HG02840 (cell line): ENCODE results near the gene MALT1.
"Not testable (repeated sequence)": the region's sequence is repeated elsewhere in the genome, so short reads cannot be mapped to it uniquely, and the experiment has no call there.

Experiments
- ATAC-seq: cut with Tn5 transposase; IDR thresholded peaks from one replicate; pipeline ENCODE4 v1.9.1; 2021; ENCODE audit warnings: mild to moderate bottlenecking, moderate library complexity, moderate number of reproducible peaks; ENCODE audit not compliant: unreplicated experiment, low FRiP score

Gene MALT1

DNA sequence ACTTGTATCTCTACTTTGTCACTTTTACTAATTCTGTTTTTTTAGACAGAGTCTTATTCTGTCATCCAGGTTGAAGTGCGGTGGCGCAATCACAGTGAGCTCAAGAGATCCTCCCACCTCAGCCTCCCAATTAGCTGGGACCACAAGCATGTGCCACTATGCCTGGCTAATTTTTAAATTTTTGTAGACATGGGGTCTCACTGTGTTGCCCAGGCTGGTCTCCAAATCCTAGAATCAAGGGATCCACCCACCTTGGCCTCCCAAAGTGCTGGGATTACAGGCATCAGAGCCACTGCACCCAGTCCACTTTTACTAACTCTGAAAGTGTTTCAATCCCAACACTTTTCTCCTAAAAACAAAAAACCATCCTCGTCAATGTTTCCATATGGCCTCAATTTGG, 94.9 kb downstream of the MALT1 start:
- no peak for ATAC-seq

GRCh38 chr18:58766946-58767345, 95.7 kb downstream of the MALT1 start:
- no peak for ATAC-seq

DNA sequence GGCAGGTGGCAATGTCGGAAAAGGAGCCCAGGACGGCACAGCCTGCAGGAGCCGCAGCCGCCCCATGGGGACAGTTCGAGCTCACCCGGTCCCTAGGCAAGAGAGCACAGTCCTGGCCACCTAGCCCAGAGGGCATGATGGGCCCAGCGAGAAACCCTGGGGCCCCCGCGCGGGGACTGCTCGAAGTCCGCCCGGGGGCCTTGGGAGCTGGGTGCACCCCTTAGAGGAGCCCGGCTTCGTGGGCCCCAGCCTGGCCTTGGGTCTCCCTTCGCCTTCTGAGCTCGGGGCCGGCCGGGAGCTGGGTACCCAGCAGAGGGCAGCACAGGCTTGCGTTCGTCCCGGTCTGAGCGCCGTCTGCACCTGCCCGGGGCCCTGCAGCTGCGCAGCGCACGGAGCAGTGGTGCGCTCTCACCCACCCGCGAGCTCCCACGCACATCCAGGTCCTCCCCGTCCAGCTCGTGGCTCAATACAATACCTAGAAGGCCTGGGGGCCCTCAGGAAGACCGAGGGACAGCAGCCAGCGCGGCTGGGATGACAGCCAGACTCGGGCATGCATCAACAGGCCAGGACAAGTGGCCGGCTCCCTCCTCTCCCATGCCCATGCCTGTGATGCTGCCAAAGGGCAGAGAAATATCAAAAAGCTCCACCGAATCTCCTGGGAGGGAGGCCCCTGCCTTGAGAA, 97.2 kb downstream of the MALT1 start:
- no peak for ATAC-seq

GRCh38 chr18:58769321-58769720, 98.1 kb downstream of the MALT1 start:
- no peak for ATAC-seq

- no peak for ATAC-seq
Observed at GRCh38 chr18:58770601-58771000, 99.3 kb downstream of the MALT1 start.

DNA sequence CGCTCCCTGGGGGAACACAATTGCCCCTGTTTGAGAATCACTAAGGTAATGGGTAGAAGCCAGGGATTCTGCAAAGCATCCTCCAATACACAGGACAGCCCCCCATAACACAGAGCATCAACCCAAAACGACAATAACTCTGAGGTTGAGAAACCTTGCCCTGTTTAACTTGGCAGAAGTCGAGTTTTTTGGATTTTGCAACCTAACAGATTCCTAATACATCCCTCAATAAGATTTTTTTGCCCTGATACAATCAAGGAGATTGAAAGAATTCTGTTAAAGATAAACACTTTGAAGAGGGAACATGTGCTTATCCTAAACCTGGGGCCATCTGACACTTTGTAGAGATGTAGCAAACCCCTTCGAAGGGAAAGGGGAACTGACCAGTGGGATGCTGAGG, 100.9 kb downstream of the MALT1 start:
- ATAC-seq: no peak

- no peak for ATAC-seq
Observed at GRCh38 chr18:58776084-58776483, 104.8 kb downstream of the MALT1 start.

DNA sequence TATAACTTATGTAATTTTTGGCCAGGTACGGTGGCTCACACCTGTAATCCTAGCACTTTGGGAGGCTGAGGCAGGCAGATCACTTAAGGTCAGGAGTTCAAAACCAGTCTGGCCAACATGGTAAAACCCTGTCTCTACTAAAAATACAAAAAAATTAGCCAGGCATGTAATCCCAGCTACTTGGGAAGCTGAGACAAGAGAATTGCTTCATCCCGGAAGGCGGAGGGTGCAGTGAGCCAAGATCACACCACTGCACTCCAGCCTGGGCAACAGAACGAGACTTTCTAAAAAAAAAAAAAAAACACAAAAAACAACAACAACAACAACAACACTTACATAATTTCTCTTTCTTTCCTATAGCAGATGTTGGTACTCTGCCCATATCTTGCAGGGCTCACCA, 105.3 kb downstream of the MALT1 start:
- not testable (repeated sequence) for ATAC-seq

DNA sequence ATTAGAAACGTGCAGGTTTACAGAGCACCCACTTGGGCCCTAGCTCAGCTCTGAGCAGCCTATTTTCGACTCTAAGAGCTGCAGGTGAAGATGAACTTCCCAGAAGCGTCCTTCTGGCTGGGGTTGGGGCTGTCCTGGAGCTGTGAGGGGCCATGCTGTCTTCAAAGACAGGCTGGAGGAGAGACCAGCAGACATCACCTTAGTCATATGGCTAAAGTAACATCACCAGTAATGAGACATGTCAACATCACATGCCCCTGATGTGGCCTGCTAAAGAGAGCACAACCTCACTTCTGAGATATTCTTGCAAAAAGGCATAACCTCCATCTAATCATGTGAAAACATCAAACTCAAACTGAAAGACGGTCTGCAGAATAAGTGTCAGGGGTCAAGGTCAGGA, 106.2 kb downstream of the MALT1 start:
- no peak for ATAC-seq

DNA sequence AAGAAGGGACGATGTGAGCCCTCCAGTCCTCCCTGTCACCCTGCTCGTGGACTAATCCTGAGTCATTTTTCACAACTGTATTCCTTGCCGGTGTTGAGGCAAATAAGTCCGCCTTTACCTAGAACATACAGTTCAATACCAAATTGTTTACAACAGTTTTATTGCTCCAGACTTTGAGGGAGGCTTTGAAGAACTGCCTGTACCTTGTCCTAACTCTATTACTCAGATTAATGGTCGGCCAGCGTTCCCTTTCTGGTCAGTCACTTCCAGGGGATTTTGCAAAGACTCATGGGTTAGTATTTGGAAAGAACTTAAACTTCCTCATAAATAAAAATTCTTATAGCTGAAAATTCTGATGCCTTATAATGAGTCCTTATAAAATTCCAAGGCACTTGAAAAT, 108.3 kb downstream of the MALT1 start:
- ATAC-seq: no peak

GRCh38 chr18:58780045-58780444, 108.8 kb downstream of the MALT1 start:
- no peak for ATAC-seq

DNA sequence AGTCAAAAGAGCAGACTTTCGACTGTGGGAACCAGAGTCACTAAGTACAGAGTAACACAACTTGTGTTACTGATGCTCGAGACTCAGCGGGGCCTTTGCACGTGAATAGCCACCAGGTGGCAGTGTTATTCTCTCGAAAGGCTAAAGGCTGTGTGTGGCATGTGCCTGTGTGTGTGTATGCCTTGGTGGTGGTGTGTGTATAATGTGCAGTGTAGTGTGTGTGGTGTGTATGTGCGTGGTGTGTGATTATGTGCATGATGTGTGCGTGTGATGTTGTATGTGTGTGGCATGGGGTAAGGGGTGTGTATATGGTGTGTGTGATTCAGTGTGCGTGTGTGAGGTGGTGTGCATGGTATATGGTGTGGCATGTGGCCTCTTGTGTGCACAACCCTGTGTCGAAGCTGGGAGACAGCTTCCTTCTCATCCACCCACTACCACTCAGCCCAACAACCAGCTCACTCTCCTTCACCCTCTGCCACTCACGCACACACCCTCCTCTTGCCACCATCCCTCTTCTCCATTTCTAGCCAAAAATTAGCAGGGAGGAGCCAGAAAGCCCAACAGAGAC, 110.4 kb downstream of the MALT1 start:
- ATAC-seq: no peak

GRCh38 chr18:58784601-58785137, 113.4 kb downstream of the MALT1 start:
- ATAC-seq: no peak

DNA sequence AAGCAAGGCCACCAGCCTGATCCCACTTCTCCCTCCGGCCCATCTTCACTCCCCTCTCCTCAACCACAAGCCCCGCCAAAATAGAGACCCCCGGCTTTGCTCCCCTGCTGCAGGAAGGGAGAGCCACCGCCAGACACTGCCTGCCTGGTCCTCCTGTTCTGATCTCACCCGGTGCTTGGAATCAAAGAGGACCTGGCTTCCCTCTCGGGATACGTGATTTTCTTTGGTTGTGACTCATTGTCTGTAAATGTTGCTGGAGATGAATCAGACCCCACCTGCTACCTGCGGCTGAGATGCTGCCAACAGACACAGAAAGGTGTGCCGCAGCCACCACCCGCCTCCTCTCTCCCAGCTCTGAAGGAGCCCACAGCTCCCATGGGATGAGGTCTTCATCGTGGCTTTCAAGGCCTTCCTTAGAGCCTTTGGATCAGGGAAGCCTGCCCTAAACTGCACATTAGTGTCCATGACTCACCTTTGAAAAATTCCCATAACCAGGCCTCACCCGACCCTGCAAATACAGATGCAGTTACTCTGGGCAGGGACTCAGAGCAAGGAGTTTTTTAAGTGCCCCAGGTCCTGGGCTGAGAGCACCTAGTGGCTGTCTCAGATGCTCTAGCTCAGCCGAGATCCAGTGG, 114.0 kb downstream of the MALT1 start:
- ATAC-seq: no peak

DNA sequence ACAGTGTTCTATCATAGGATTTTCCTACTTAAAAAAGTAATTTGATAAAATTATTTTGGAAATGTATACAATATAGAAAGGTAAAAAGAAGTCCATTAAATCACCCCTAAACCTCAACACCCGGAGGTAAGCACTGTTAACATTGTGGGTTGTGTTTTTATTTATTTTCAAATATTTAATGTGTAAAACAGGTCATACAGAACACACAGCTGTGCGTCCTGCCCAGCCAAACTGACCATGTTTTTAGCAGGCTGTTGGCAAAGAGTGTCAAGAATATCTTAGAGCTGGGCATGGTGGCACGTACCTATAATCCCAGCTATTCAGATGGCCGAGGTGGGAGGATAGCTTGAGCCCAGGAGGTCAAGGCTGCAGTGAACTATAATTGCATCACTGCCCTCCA, 114.6 kb downstream of the MALT1 start:
- ATAC-seq: no peak

GRCh38 chr18:58787536-58788149, 116.4 kb downstream of the MALT1 start:
- no peak for ATAC-seq

DNA sequence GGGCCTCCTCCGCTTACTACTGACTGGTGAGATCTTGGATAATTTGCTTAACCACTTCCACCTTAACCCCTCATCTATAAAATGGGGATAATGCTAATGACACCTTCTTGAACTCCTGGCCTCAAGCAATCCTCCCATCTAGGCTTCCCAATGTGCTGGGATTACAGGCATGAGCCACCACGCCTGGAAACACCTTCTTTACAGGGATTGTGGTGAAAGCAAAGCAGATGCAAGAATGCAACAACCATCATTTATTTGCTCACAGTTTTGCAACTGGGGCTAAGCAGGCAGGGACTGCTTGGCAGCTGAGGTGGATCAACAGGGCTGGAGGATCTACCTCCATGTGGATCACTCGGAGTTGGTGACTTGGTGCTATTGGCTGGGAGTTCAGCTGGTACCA, 117.2 kb downstream of the MALT1 start:
- no peak for ATAC-seq

GRCh38 chr18:58788971-58789875, 118.0 kb downstream of the MALT1 start:
- no peak for ATAC-seq

DNA sequence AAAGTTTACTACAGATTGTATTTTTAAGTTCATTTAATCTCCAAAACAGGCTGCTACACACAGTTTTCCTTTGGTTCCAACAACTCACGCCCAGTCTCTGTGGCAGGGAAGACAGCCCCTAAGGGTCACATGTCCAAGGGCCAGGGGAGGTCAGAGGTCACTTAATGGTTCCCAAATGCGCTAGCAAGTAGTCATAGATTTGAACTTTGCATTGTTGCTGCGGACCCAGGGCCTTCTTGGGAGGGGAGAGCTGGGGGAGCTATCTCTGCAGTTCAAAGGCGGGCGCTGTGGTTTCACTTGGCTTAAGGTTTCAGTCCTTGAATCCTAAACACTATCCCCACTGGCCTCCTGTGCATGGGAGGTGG, 118.6 kb downstream of the MALT1 start:
- ATAC-seq: no peak

DNA sequence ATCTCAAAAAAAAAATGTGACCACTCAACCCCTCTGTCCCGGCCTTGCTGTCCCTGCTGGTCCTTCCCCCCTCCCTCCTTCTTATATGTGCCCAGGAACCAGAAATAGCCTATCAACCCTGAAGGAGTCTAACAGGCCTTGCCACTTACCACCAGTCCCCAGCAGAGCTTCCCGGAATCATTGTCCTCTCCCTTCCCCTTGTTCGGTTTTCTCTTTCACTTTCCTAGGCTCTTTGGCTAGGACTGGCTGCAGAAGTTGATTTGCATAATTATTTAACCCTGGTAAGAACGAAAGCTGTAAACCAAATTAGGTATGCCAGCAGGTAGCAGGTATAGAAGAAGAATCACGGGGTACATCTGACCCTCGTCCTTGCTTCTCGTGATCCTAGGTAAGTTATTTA, 120.8 kb downstream of the MALT1 start:
- no peak for ATAC-seq
